K562 (cell line): ENCODE data around the gene RETN.

Experiments used
- CTCF ChIP-seq, 3 experiments: IDR thresholded peaks in 2 of 3; conservative IDR thresholded peaks in 1 of 3; 2 replicates each; pipeline ENCODE4 v1.5.1; 2011 to 2012; ENCODE audit warnings: low read length in 3 of 3, mild to moderate bottlenecking in 3 of 3, control low read depth in 2 of 3, improper control_type of control experiment in 1 of 3, inconsistent platforms in 1 of 3, low read depth in 1 of 3, mixed read lengths in 1 of 3, moderate library complexity in 1 of 3; ENCODE audit not compliant: insufficient read depth in 2 of 3
- MAFK ChIP-seq: IDR thresholded peaks from 2 replicates; pipeline ENCODE4 v1.6.1; 2011; ENCODE audit warnings: low read length, improper control_type of control experiment
- POLR2A ChIP-seq: fragments of 450-650 bp; conservative IDR thresholded peaks from 2 replicates; pipeline ENCODE4 v1.6.1; 2016
- SPI1 ChIP-seq: IDR thresholded peaks from 2 replicates; pipeline ENCODE4 v1.6.1; 2011; ENCODE audit warnings: low read depth, low read length, control low read depth, borderline replicate concordance
- ZNF12 ChIP-seq: sonication (generic); formaldehyde crosslinking; IDR thresholded peaks from 2 replicates; pipeline ENCODE4 v1.4.0; 2020; ENCODE audit warnings: mild to moderate bottlenecking, missing genetic modification reagents
- ZNF175 ChIP-seq: fragments of 200-800 bp; sonication (Bioruptor generic); IDR thresholded peaks from 2 replicates; pipeline ENCODE4 v1.6.1; 2016; ENCODE audit warnings: low read depth, mild to moderate bottlenecking, missing genetic modification characterization, missing compliant biosample characterization
- TF ChIP-seq, protein P1 (sequence below): sonication (generic); formaldehyde crosslinking; IDR thresholded peaks from 2 replicates; pipeline ENCODE4 v1.4.0; 2020; ENCODE audit warnings: mild to moderate bottlenecking, missing genetic modification reagents

DNA sequence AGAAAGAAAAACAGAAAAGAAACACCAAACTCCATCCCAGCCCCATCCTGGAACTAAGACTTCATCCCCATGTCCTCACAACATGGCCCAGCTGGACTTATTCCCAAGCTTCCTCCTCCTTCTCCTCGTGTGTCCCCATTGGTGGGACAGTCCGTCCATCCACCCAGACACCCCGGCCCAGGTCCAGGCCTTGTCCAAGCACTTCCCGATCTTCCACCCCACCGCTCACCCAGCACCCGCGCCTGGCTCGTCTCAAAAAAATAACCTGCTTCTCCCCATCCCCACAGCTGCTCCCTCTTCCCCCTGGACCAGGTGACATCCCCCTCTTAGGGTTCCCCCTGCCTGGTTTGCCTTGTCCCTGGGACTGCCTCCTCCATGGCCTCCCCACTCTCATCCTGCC lies 34.5 kb downstream of the RETN start:
- no peak for TF ChIP-seq CTCF (IDR thresholded peaks at IDR 0.05 in 2 of 3, conservative IDR thresholded peaks at IDR 0.05 in 1 of 3; ENCODE audit: insufficient read depth in 2 of 3, low read depth in 1 of 3, low read length in 3 of 3)
- no peak for TF ChIP-seq MAFK
- no peak for TF ChIP-seq SPI1
- TF ChIP-seq, protein P1, sequence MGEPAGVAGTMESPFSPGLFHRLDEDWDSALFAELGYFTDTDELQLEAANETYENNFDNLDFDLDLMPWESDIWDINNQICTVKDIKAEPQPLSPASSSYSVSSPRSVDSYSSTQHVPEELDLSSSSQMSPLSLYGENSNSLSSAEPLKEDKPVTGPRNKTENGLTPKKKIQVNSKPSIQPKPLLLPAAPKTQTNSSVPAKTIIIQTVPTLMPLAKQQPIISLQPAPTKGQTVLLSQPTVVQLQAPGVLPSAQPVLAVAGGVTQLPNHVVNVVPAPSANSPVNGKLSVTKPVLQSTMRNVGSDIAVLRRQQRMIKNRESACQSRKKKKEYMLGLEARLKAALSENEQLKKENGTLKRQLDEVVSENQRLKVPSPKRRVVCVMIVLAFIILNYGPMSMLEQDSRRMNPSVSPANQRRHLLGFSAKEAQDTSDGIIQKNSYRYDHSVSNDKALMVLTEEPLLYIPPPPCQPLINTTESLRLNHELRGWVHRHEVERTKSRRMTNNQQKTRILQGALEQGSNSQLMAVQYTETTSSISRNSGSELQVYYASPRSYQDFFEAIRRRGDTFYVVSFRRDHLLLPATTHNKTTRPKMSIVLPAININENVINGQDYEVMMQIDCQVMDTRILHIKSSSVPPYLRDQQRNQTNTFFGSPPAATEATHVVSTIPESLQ (CRISPR knock-in tag): no peak
- TF ChIP-seq ZNF175 (CRISPR knock-in tag): no peak
- TF ChIP-seq ZNF12 (CRISPR knock-in tag): no peak
- no peak for TF ChIP-seq POLR2A
